Caco-2 (cell line): ENCODE data around the gene RNF126. TPM values are rescaled to one million over a fixed set of nuclear protein-coding genes. Genes with fewer than 3 reads are reported as not detected.

Experiments
- BruUV-seq: library from RNA; stranded (reverse); fragments of 400-500 nt; replicated peaks from 2 replicates; lab custom pipeline; 2021; lab: Mats Ljungman, UMichigan
- CTCF ChIA-PET: fragments of 300-600 bp; sonication (Branson Sonifier 250); formaldehyde crosslinking; loops from one replicate; lab custom pipeline; 2022; ENCODE audit warnings: antibody characterized with exemption; lab: Charles Lee
- POLR2A ChIA-PET: fragments of 300-600 bp; sonication (Branson Sonifier 250); formaldehyde crosslinking; loops from one replicate; lab custom pipeline; 2022; ENCODE audit warnings: antibody characterized with exemption; lab: Charles Lee
- DNase-seq, 2 experiments: peaks; one replicate each; pipeline versions ENCODE4 v3.0.0 to v3.0.0-alpha.2; 2020 to 2022
- H3K27me3 ChIP-seq: replicated peaks from 2 replicates; pipeline ENCODE4 v1.6.0; 2011; ENCODE audit warnings: low read length; ENCODE audit not compliant: control insufficient read depth, insufficient read depth
- H3K36me3 ChIP-seq: 2 replicates; pipeline ENCODE4 v1.5.1; 2011; ENCODE audit warnings: low read length; ENCODE audit not compliant: control insufficient read depth, insufficient read depth
- H3K4me1 ChIP-seq: fragments of 250-450 bp; sonication (Bioruptor Pico); 2 replicates; pipeline ENCODE4 v1.5.1; 2020; ENCODE audit warnings: mild to moderate bottlenecking
- H3K4me3 ChIP-seq: 2 replicates; pipeline ENCODE4 v1.5.1; 2011; ENCODE audit warnings: low read depth, mild to moderate bottlenecking, control low read depth, low read length
- H3K9me3 ChIP-seq: fragments of 250-450 bp; sonication (Bioruptor Pico); 2 replicates; pipeline ENCODE4 v1.5.1; 2020; ENCODE audit warnings: mild to moderate bottlenecking, moderate library complexity
- H3K27ac Mint-ChIP-seq: one replicate; pipeline ENCODE4 v1.8.0; 2022; ENCODE audit warnings: mixed read lengths; ENCODE audit not compliant: unreplicated experiment
- H3K27me3 Mint-ChIP-seq: one replicate; pipeline ENCODE4 v1.8.0; 2022; ENCODE audit warnings: mixed read lengths; ENCODE audit not compliant: insufficient read depth, unreplicated experiment
- H3K36me3 Mint-ChIP-seq: one replicate; pipeline ENCODE4 v1.8.0; 2022; ENCODE audit warnings: mild to moderate bottlenecking, mixed read lengths; ENCODE audit not compliant: insufficient read depth, unreplicated experiment
- H3K4me1 Mint-ChIP-seq: one replicate; pipeline ENCODE4 v1.8.0; 2022; ENCODE audit warnings: low read depth, mixed read lengths; ENCODE audit not compliant: unreplicated experiment
- H3K4me3 Mint-ChIP-seq: one replicate; pipeline ENCODE4 v1.8.0; 2022; ENCODE audit warnings: mild to moderate bottlenecking, moderate library complexity, mixed read lengths; ENCODE audit not compliant: unreplicated experiment
- H3K9me3 Mint-ChIP-seq: one replicate; pipeline ENCODE4 v1.8.0; 2022; ENCODE audit warnings: mixed read lengths; ENCODE audit not compliant: unreplicated experiment
- CTCF ChIP-seq, 2 experiments: fragments of 200-600 bp in 1 of 2; IDR thresholded peaks; 1 replicate in 1 of 2; 2 replicates in 1 of 2; pipeline versions ENCODE4 v1.5.1 to v1.8.0; 2011 to 2022; ENCODE audit warnings: antibody characterized with exemption in 1 of 2, control low read depth in 1 of 2, inconsistent platforms in 1 of 2, low read depth in 1 of 2, low read length in 1 of 2, mild to moderate bottlenecking in 1 of 2, moderate library complexity in 1 of 2; ENCODE audit not compliant: insufficient read depth in 1 of 2, severe bottlenecking in 1 of 2, unreplicated experiment in 1 of 2
- intact Hi-C: fragments of 100-400 bp; cut with micrococcal nuclease; formaldehyde crosslinking; loops from one replicate; pipeline ENCODE4 v1.10.0; 2022; ENCODE audit not compliant: unreplicated experiment
- total RNA-seq: library from RNA; stranded (reverse); gene quantifications from 2 replicates; pipeline ENCODE4 v1.2.3, GENCODE V29; 2022

Gene RNF126
- total RNA-seq, 1 experiment from 2014 or later, result 74.6 TPM

GRCh38 chr19:678791-679388 lies 15.9 kb upstream of the RNF126 start:
- H3K4me3 ChIP-seq, result peak overlapping the region; percentile 61
- no peaks in the 10 kb centered on the region for H3K27me3 Mint-ChIP-seq
- no TSS peak for BruUV-seq
- no peaks in the 10 kb centered on the region for H3K9me3 ChIP-seq
- CTCF ChIA-PET, result interaction anchor here (1.6 kb wide), 1 partner anchor 46 kb away, joined by 4 read pairs; no protein-coding TSS in a partner anchor
- intact Hi-C loops, result no loop called here
- no peaks in the 10 kb centered on the region for H3K27me3 ChIP-seq
- no peak for TF ChIP-seq CTCF (IDR thresholded peaks at IDR 0.05; ENCODE audit: insufficient read depth in 1 of 2, low read depth in 1 of 2, low read length in 1 of 2, severe bottlenecking in 1 of 2, unreplicated experiment in 1 of 2)
- no peaks in the 10 kb centered on the region; the same call in 1 of the 2 replicates for H3K36me3 ChIP-seq
- POLR2A ChIA-PET, result interaction anchor here (0.5 to 1.5 kb wide), 3 partner anchors 16 to 164 kb away, joined by 3 to 6 read pairs (median 5); partner anchors contain the start of gene RNF126
- H3K4me3 Mint-ChIP-seq, result peak overlapping the region; percentile 75
- no peak for DNase-seq
- no peak overlapping the region for H3K27ac Mint-ChIP-seq
- peaks cover 37% of the 10 kb centered on the region for H3K36me3 Mint-ChIP-seq
- H3K4me1 ChIP-seq, result peaks cover 17% of the 10 kb centered on the region
- H3K9me3 Mint-ChIP-seq, result no peaks in the 10 kb centered on the region
- peaks cover 5% of the 10 kb centered on the region for H3K4me1 Mint-ChIP-seq

GRCh38 chr19:677601-678436 lies 14.8 kb upstream of the RNF126 start:
- ChIA-PET CTCF (no interaction called here), POLR2A (no interaction called here)
- peak overlapping the region; percentile 58 for H3K4me3 ChIP-seq
- Mint-ChIP-seq H3K27me3 (no peaks in the 10 kb centered on the region), H3K27ac (no peak overlapping the region), H3K36me3 (peaks cover 30% of the 10 kb centered on the region), H3K4me1 (peaks cover 5% of the 10 kb centered on the region), H3K9me3 (no peaks in the 10 kb centered on the region), H3K4me3 (peak overlapping the region; percentile 69)
- peaks cover 17% of the 10 kb centered on the region for H3K4me1 ChIP-seq
- H3K27me3 ChIP-seq, result no peaks in the 10 kb centered on the region
- DNase-seq, result no peak
- TSS peak; percentile 55 for BruUV-seq
- TF ChIP-seq CTCF (IDR thresholded peaks at IDR 0.05; ENCODE audit: insufficient read depth in 1 of 2, low read depth in 1 of 2, low read length in 1 of 2, severe bottlenecking in 1 of 2, unreplicated experiment in 1 of 2), result no peak
- intact Hi-C loops, result no loop called here
- H3K36me3 ChIP-seq, result no peaks in the 10 kb centered on the region; the same call in 1 of the 2 replicates
- no peaks in the 10 kb centered on the region for H3K9me3 ChIP-seq

GRCh38 chr19:677201-677600 lies 14.2 kb upstream of the RNF126 start:
- intact Hi-C loops, result no loop called here
- peaks cover 5% of the 10 kb centered on the region for H3K4me1 Mint-ChIP-seq
- no peaks in the 10 kb centered on the region for H3K9me3 Mint-ChIP-seq
- peak overlapping the region; percentile 58 for H3K4me3 ChIP-seq
- peaks cover 27% of the 10 kb centered on the region for H3K36me3 Mint-ChIP-seq
- no peaks in the 10 kb centered on the region for H3K27me3 Mint-ChIP-seq
- POLR2A ChIA-PET, result interaction anchor here (0.6 to 2.0 kb wide), 2 partner anchors 76 to 97 kb away, joined by 7 to 10 read pairs; no protein-coding TSS in a partner anchor
- BruUV-seq, result no TSS peak
- H3K27ac Mint-ChIP-seq, result no peak overlapping the region
- peak in 1 of 2 experiments; percentile 49 for DNase-seq
- no peaks in the 10 kb centered on the region; the same call in 1 of the 2 replicates for H3K36me3 ChIP-seq
- H3K27me3 ChIP-seq, result no peaks in the 10 kb centered on the region
- peak overlapping the region; percentile 69 for H3K4me3 Mint-ChIP-seq
- no peak for TF ChIP-seq CTCF (IDR thresholded peaks at IDR 0.05; ENCODE audit: insufficient read depth in 1 of 2, low read depth in 1 of 2, low read length in 1 of 2, severe bottlenecking in 1 of 2, unreplicated experiment in 1 of 2)
- CTCF ChIA-PET, result interaction anchor here (1.3 kb wide), 1 partner anchor 57 kb away, joined by 3 read pairs; no protein-coding TSS in a partner anchor
- H3K9me3 ChIP-seq, result no peaks in the 10 kb centered on the region
- peaks cover 17% of the 10 kb centered on the region for H3K4me1 ChIP-seq
